HEK293T (cell line): Measurements from ENCODE around the gene CSHL1.

Source experiments
- ARNT ChIP-seq: fragments of 450-650 bp; IDR thresholded peaks from 2 replicates; pipeline ENCODE4 v1.6.1; 2017; ENCODE audit warnings: mild to moderate bottlenecking
- ELF4 ChIP-seq: fragments of 450-650 bp; IDR thresholded peaks from 2 replicates; pipeline ENCODE4 v1.6.1; 2017; ENCODE audit warnings: antibody characterized with exemption
- FOXA1 ChIP-seq: fragments of 450-650 bp; IDR thresholded peaks from 2 replicates; pipeline ENCODE4 v1.6.1; 2016; ENCODE audit warnings: mild to moderate bottlenecking
- HDGF ChIP-seq: fragments of 450-650 bp; IDR thresholded peaks from 2 replicates; pipeline ENCODE4 v1.6.1; 2017; ENCODE audit warnings: antibody characterized with exemption, borderline replicate concordance
- SP1 ChIP-seq: fragments of 450-650 bp; IDR thresholded peaks from 2 replicates; pipeline ENCODE4 v1.6.1; 2017
- SUZ12 ChIP-seq: fragments of 450-650 bp; IDR thresholded peaks from 2 replicates; pipeline ENCODE4 v1.6.1; 2016; ENCODE audit warnings: mild to moderate bottlenecking
- TARDBP ChIP-seq: fragments of 450-650 bp; IDR thresholded peaks from 2 replicates; pipeline ENCODE4 v1.6.1; 2016

DNA sequence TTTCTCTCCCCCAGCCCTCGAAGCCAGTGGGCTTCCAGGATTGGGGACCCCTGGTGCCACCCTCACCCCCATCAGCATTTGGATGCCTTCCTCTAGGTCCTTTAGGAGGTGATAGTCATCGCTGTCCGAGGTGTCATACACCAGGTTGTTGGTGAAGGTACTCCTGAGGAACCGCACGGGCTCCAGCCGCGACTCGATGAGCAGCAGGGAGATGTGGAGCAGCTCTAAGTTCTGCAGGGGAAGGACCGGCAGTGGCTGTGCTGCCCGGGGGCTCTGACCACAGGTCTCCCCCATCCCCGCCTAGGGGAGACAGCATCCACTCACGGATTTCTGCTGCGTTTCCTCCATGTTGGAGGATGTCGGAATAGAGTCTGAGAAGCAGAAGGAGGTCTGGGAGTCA lies 962 bp downstream of the CSHL1 start:
- TF ChIP-seq TARDBP (no peak), SP1 (no peak), ELF4 (no peak), FOXA1 (no peak), HDGF (no peak), SUZ12 (no peak), ARNT (no peak)
